Spleen (tissue), 11 donors: ENCODE measurements around the gene HEXD. TPM values are rescaled to one million over a fixed set of nuclear protein-coding genes. Genes with fewer than 3 reads are reported as not detected.
"Not testable (repeated sequence)": the region's sequence is repeated elsewhere in the genome, so short reads cannot be mapped to it uniquely, and the experiment has no call there.

ENCODE experiments used
- DNase-seq: peaks from one replicate; pipeline ENCODE4 v3.0.0-alpha.2; 2020
- H3K27ac ChIP-seq, 8 donors: fragments of 200-600 bp; sonication (generic) in 7 of 8; 1 replicate in 4 of 8; 2 replicates in 4 of 8; pipeline versions ENCODE4 v1.5.0 to v1.8.0; 2016 to 2021; ENCODE audit warnings: inconsistent platforms in 4 of 8, mild to moderate bottlenecking in 4 of 8, moderate library complexity in 1 of 8
- H3K27me3 ChIP-seq, 7 donors: fragments of 200-600 bp; sonication (generic) in 6 of 7; replicated peaks in 1 of 7; 1 replicate in 4 of 7; 2 replicates in 3 of 7; pipeline versions ENCODE4 v1.5.0 to v1.8.0; 2016 to 2021; ENCODE audit warnings: inconsistent platforms in 3 of 7, mild to moderate bottlenecking in 1 of 7
- H3K36me3 ChIP-seq, 6 donors: fragments of 200-600 bp; sonication (generic) in 5 of 6; 1 replicate in 4 of 6; 2 replicates in 2 of 6; pipeline versions ENCODE4 v1.5.0 to v1.8.0; 2016 to 2021; ENCODE audit warnings: inconsistent platforms in 2 of 6
- H3K4me1 ChIP-seq, 6 donors: fragments of 200-600 bp; sonication (generic) in 5 of 6; 1 replicate in 3 of 6; 2 replicates in 3 of 6; pipeline versions ENCODE4 v1.5.0 to v1.8.0; 2016 to 2021; ENCODE audit warnings: inconsistent platforms in 3 of 6
- H3K4me3 ChIP-seq, 8 donors: fragments of 200-600 bp; sonication (generic) in 7 of 8; 1 replicate in 4 of 8; 2 replicates in 4 of 8; pipeline versions ENCODE4 v1.5.0 to v1.8.0; 2016 to 2021; ENCODE audit warnings: inconsistent platforms in 4 of 8, mild to moderate bottlenecking in 4 of 8, moderate library complexity in 2 of 8
- H3K9me3 ChIP-seq, 8 donors: fragments of 200-600 bp; sonication (generic) in 7 of 8; 1 replicate in 4 of 8; 2 replicates in 4 of 8; pipeline versions ENCODE4 v1.5.0 to v1.8.0; 2016 to 2021; ENCODE audit warnings: inconsistent platforms in 4 of 8
- POLR2A ChIP-seq, 3 donors: fragments of 450-650 bp; IDR thresholded peaks; one replicate each; pipeline ENCODE4 v1.5.1; 2017; ENCODE audit warnings: antibody characterized with exemption in 3 of 3, mild to moderate bottlenecking in 1 of 3
- POLR2AphosphoS5 ChIP-seq, 3 donors: sonication (generic); formaldehyde crosslinking; IDR thresholded peaks; one replicate each; pipeline ENCODE4 v1.5.1; 2017; ENCODE audit warnings: antibody characterized with exemption in 3 of 3
- WGBS, 5 donors: extraction: QIAGEN DNeasy Blood & Tissue Kit in 3 of 5; methylation state at CpG; one replicate each; pipeline versions ENCODE4 v1.1.5 to v1.1.7; 2013 to 2018; 5-methylcytosine and 5-hydroxymethylcytosine counted together
- intact Hi-C: fragments of 100-400 bp; cut with DNase I; formaldehyde crosslinking; loops from one replicate; pipeline ENCODE4 v1.15.0; 2023; ENCODE audit warnings: low total_unique reads
- polyA plus RNA-seq, 3 donors: library from polyadenylated mRNA; stranded (reverse); fragments of 200-250 nt; gene quantifications; one replicate each; pipeline ENCODE4 v1.2.1, GENCODE V29; 2013
- total RNA-seq, 7 donors: library from RNA; depleted of rRNA in 3 of 7; stranded (reverse); fragments of >200 nt in 3 of 7; fragmentation: NEBNext Ultra II Directional in 4 of 7; extraction: Animal tissue kit (Norgen Biotek cat#: 25700) in 4 of 7; gene quantifications; one replicate each; pipeline versions ENCODE4 v1.1.0 to v1.2.1, GENCODE V29; 2016 to 2021
- TF ChIP-seq, protein P1 (sequence below), 11 experiments: fragments of 200-600 bp in 7 of 11; fragments of 450-650 bp in 4 of 11; sonication (generic) in 4 of 11; IDR thresholded peaks in 8 of 11; conservative IDR thresholded peaks in 3 of 11; 1 replicate in 7 of 11; 2 replicates in 4 of 11; pipeline versions ENCODE4 v1.4.0 to v1.8.0; 2016 to 2021; ENCODE audit warnings: antibody characterized with exemption in 11 of 11, inconsistent platforms in 4 of 11, mild to moderate bottlenecking in 1 of 11
- donor health status: healthy with polysubstance abuse.
- donor health status: DM: no; HTN: no; CAD: no; lungs with moderate emphysema.
- donor health status: DM: no; HTN: no; CAD: no.
- donor health status: Bipolar disorder and iron deficiency.
- donor health status: healthy.
- donor health status: DM: no; HTN: no; CAD: no.
- donor health status: DM: yes; HTN: yes; CAD: no.

HEXD gene
- total and polyA plus RNA-seq, 10 donors = 62.3 to 272 (median 74.7) TPM

DNA sequence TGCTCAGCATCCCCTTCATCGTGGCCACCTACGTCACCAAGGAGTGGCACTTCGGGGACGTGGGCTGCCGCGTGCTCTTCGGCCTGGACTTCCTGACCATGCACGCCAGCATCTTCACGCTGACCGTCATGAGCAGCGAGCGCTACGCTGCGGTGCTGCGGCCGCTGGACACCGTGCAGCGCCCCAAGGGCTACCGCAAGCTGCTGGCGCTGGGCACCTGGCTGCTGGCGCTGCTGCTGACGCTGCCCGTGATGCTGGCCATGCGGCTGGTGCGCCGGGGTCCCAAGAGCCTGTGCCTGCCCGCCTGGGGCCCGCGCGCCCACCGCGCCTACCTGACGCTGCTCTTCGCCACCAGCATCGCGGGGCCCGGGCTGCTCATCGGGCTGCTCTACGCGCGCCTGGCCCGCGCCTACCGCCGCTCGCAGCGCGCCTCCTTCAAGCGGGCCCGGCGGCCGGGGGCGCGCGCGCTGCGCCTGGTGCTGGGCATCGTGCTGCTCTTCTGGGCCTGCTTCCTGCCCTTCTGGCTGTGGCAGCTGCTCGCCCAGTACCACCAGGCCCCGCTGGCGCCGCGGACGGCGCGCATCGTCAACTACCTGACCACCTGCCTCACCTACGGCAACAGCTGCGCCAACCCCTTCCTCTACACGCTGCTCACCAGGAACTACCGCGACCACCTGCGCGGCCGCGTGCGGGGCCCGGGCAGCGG, 43.4 kb upstream of the HEXD start:
- peaks cover 4 to 93% (median 72%) of the 10 kb centered on the region in 7 donors for H3K27me3 ChIP-seq
- DNase-seq = peak; percentile 32

DNA sequence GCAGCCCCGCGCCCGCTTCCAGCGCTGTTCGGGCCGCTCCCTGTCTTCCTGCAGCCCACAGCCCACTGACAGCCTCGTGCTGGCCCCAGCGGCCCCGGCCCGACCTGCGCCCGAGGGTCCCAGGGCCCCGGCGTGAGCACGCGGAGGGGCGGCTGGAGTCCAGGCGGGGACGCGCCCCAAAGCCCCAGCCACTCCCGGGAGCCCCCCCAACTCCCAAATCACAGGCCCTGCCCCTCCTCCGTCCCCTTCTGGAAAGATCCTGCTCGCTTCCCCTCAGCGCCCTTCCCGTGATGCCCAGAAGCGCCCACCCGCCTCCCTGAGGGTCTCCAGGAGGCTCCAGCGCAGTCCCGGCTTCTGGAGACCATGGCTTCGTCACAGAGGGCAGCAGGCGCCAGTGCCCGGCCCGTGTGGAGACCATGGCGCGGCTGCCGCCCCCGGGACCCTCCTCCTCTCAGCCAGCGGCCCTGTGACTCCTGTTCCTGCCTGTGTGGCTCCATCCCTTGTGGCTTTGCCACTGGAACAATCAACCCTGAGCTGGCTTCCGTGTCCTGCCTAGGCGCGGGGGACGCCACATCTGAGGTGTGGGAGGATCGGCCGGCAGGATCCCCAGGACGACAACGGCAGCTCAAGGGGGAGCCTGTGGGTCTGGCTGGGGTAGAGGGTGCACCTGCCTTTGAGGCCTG, 42.6 kb upstream of the HEXD start:
- Histone ChIP-seq H3K4me3 (no peak overlapping the region), H3K27ac (no peak overlapping the region), H3K4me1 (peaks cover 8 to 34% (median 26%) of the 10 kb centered on the region in 6 donors), H3K36me3 (no peaks in the 10 kb centered on the region), H3K27me3 (peaks cover 4 to 93% (median 67%) of the 10 kb centered on the region in 7 donors), H3K9me3 (no peaks in the 10 kb centered on the region)
- WGBS, 5 donors = 57 to 76% (median 58%) methylated on average over 33 to 46 of the region's 46 CpGs
- intact Hi-C loops = no loop called here
- no peak for TF ChIP-seq POLR2A (IDR thresholded peaks at IDR 0.05)
- no peak for TF ChIP-seq POLR2AphosphoS5 (IDR thresholded peaks at IDR 0.05)
- TF ChIP-seq, protein P1, sequence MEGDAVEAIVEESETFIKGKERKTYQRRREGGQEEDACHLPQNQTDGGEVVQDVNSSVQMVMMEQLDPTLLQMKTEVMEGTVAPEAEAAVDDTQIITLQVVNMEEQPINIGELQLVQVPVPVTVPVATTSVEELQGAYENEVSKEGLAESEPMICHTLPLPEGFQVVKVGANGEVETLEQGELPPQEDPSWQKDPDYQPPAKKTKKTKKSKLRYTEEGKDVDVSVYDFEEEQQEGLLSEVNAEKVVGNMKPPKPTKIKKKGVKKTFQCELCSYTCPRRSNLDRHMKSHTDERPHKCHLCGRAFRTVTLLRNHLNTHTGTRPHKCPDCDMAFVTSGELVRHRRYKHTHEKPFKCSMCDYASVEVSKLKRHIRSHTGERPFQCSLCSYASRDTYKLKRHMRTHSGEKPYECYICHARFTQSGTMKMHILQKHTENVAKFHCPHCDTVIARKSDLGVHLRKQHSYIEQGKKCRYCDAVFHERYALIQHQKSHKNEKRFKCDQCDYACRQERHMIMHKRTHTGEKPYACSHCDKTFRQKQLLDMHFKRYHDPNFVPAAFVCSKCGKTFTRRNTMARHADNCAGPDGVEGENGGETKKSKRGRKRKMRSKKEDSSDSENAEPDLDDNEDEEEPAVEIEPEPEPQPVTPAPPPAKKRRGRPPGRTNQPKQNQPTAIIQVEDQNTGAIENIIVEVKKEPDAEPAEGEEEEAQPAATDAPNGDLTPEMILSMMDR (IDR thresholded peaks at IDR 0.05 in 8 of 11, conservative IDR thresholded peaks at IDR 0.05 in 3 of 11) = no peak
- peak; percentile 56 for DNase-seq

More for the DNA sequence above, 43.4 kb upstream of the HEXD start:
- H3K4me3 ChIP-seq = no peak overlapping the region
- 30 to 49% (median 36%) methylated on average over 37 to 79 of the region's 79 CpGs for WGBS, 5 donors
- H3K9me3 ChIP-seq = no peaks in the 10 kb centered on the region
- no peak overlapping the region for H3K27ac ChIP-seq
- intact Hi-C loops = no loop called here
- H3K36me3 ChIP-seq = no peaks in the 10 kb centered on the region
- TF ChIP-seq, protein P1 (IDR thresholded peaks at IDR 0.05 in 8 of 11, conservative IDR thresholded peaks at IDR 0.05 in 3 of 11) = no peak
- no peak for TF ChIP-seq POLR2A (IDR thresholded peaks at IDR 0.05)
- TF ChIP-seq POLR2AphosphoS5 (IDR thresholded peaks at IDR 0.05) = no peak
- H3K4me1 ChIP-seq = peaks cover 8 to 41% (median 33%) of the 10 kb centered on the region in 6 donors

DNA sequence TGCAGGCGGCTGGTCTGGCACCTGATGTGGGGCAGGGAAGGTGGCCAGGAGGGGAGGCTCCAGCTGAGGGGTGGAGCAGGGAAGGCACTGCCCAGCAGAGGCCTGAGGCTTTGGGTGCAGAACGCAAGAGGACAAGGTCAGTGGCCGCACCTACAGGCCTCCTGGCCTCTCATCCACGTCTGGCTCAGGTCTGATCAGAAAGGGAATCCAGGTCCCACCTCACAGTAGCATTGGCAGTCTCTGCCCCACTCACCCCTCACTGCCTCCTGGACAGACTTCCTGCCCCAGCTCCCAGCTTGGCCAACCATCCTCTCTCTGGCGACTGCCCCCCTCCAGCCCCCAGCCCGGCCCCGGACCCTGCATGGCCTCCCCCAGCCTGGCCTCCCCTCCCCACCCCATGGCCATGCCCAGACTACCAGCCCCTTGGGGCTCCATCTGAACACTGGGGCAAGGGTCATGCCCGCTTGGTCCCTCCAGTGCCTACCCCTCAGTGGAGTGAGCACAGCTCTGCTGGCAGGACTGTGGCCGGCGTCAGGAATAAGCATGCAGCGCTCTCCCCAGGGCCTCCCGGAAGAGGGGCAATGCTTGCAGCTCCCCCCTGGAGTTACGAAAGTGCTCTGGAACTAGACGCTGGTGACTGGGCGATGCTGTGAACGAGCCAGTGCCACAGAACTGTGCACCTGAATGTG, 42.0 kb upstream of the HEXD start:
- intact Hi-C loops = no loop called here
- WGBS, 5 donors = 70 to 82% (median 72%) methylated on average over 11 to 16 of the region's 16 CpGs
- H3K36me3 ChIP-seq = no peaks in the 10 kb centered on the region
- peaks cover 4 to 92% (median 60%) of the 10 kb centered on the region in 7 donors for H3K27me3 ChIP-seq
- H3K27ac ChIP-seq = no peak overlapping the region
- H3K4me3 ChIP-seq = no peak overlapping the region
- no peak for TF ChIP-seq POLR2AphosphoS5 (IDR thresholded peaks at IDR 0.05)
- TF ChIP-seq, protein P1 (IDR thresholded peaks at IDR 0.05 in 8 of 11, conservative IDR thresholded peaks at IDR 0.05 in 3 of 11) = no peak
- TF ChIP-seq POLR2A (IDR thresholded peaks at IDR 0.05) = no peak
- H3K9me3 ChIP-seq = no peaks in the 10 kb centered on the region
- peaks cover 4 to 27% (median 19%) of the 10 kb centered on the region in 6 donors for H3K4me1 ChIP-seq
- peak; percentile 51 for DNase-seq

DNA sequence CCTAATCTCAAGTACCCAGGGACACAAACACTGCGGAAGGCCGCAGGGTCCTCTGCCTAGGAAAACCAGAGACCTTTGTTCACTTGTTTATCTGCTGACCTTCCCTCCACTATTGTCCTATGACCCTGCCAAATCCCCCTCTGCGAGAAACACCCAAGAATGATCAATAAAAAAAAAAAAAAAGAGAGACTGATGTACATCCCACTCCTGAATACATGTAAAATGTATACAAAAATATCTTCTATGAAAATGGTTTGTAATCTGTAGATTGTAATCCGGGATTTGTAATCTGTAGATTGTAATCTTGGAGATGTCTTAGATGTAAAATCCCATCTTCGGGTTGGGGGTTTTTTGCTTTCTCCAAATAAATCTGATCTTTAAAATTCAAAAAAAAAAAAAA, 40.9 kb upstream of the HEXD start:
- Histone ChIP-seq H3K4me1 (peaks cover 0 to 16% (median 8%) of the 10 kb centered on the region in 6 donors), H3K27me3 (peaks cover 0 to 89% (median 49%) of the 10 kb centered on the region in 7 donors)
- H3K9me3 ChIP-seq, H3K27ac ChIP-seq, H3K36me3 ChIP-seq, DNase-seq, intact Hi-C loops, H3K4me3 ChIP-seq: not testable (repeated sequence)
- 39 to 74% (median 56%) methylated on average over 2 to 3 of the region's 5 CpGs for WGBS, 5 donors
